Liver (tissue), 3 donors: Measurements from ENCODE around the gene ACMSD.

Experiments
- ATF3 ChIP-seq: IDR thresholded peaks from 2 replicates; pipeline ENCODE4 v1.6.1; 2016; ENCODE audit warnings: antibody characterized with exemption
- CTCF ChIP-seq: fragments of 150-350 bp; IDR thresholded peaks from 2 replicates; pipeline ENCODE4 v1.5.1; 2017; ENCODE audit warnings: improper control_type of control experiment, low read depth, low read length; ENCODE audit not compliant: missing input control
- FOXA1 ChIP-seq: IDR thresholded peaks from 2 replicates; pipeline ENCODE4 v1.6.1; 2016; ENCODE audit warnings: antibody characterized with exemption
- GABPA ChIP-seq, 2 donors: IDR thresholded peaks in 1 of 2; conservative IDR thresholded peaks in 1 of 2; 2 replicates each; pipeline ENCODE4 v1.6.1; 2016; ENCODE audit warnings: antibody characterized with exemption in 2 of 2, mild to moderate bottlenecking in 1 of 2, moderate library complexity in 1 of 2
- JUND ChIP-seq, 2 donors: IDR thresholded peaks; 2 replicates each; pipeline ENCODE4 v1.6.1; 2016; ENCODE audit warnings: antibody characterized with exemption in 2 of 2
- MAX ChIP-seq: IDR thresholded peaks from 2 replicates; pipeline ENCODE4 v1.6.1; 2016; ENCODE audit warnings: antibody characterized with exemption
- RAD21 ChIP-seq, 2 donors: IDR thresholded peaks; 2 replicates each; pipeline ENCODE4 v1.6.1; 2016; ENCODE audit warnings: antibody characterized with exemption in 2 of 2, mild to moderate bottlenecking in 2 of 2
- REST ChIP-seq: IDR thresholded peaks from 2 replicates; pipeline ENCODE4 v1.6.1; 2016; ENCODE audit warnings: antibody characterized with exemption, mild to moderate bottlenecking
- TAF1 ChIP-seq: conservative IDR thresholded peaks from 2 replicates; pipeline ENCODE4 v1.6.1; 2016; ENCODE audit warnings: antibody characterized with exemption, mild to moderate bottlenecking
- donor health status: healthy.
- donor health status: healthy.

GRCh38 chr2:134918526-134919340 is 80.3 kb downstream of the ACMSD start, which contains the start of gene CCNT2:
- no peak for TF ChIP-seq CTCF
- TF ChIP-seq FOXA1 = peak; percentile 73
- no peak for TF ChIP-seq TAF1
- TF ChIP-seq ATF3 = no peak
- TF ChIP-seq GABPA (IDR thresholded peaks at IDR 0.05 in 1 of 2, conservative IDR thresholded peaks at IDR 0.05 in 1 of 2) = peak in 1 of 2 donors; percentile 75
- TF ChIP-seq REST = no peak
- no peak for TF ChIP-seq RAD21 (IDR thresholded peaks at IDR 0.05)
- peak; percentile 79 for TF ChIP-seq MAX
- TF ChIP-seq JUND (IDR thresholded peaks at IDR 0.05) = peak in 1 of 2 donors; percentile 20
